ENCODE data around the gene CHD2. TPM values are rescaled to one million over a fixed set of nuclear protein-coding genes. Genes with fewer than 3 reads are reported as not detected.
"Not testable (repeated sequence)": the region's sequence is repeated elsewhere in the genome, so short reads cannot be mapped to it uniquely, and the experiment has no call there.

Gene CHD2
- total RNA-seq, 1 experiment from 2014 or later, result 85.0 TPM

GRCh38 chr15:93058904-93059427 is 158.8 kb downstream of the CHD2 start:
- Mint-ChIP-seq H3K27me3 (ENCODE audit: insufficient read depth, unreplicated experiment) (no peaks in the 10 kb centered on the region), H3K4me1 (ENCODE audit: low read depth, unreplicated experiment) (peaks cover 17% of the 10 kb centered on the region), H3K4me3 (ENCODE audit: unreplicated experiment) (no peak overlapping the region), H3K36me3 (ENCODE audit: insufficient read depth, unreplicated experiment) (no peaks in the 10 kb centered on the region), H3K27ac (ENCODE audit: unreplicated experiment) (no peak overlapping the region), H3K9me3 (ENCODE audit: unreplicated experiment) (no peaks in the 10 kb centered on the region)
- BruUV-seq (replicated peaks), result no TSS peak
- DNase-seq, result no peak
- Histone ChIP-seq H3K4me1 (peaks cover 8% of the 10 kb centered on the region), H3K27me3 (replicated peaks; ENCODE audit: control insufficient read depth, insufficient read depth, low read length) (no peaks in the 10 kb centered on the region), H3K4me3 (ENCODE audit: low read depth, low read length) (no peak overlapping the region), H3K36me3 (ENCODE audit: control insufficient read depth, insufficient read depth, low read length) (no peaks in the 10 kb centered on the region), H3K9me3 (no peaks in the 10 kb centered on the region)
- POLR2A ChIA-PET, result no interaction called here
- no peak for TF ChIP-seq CTCF (IDR thresholded peaks at IDR 0.05; ENCODE audit: insufficient read depth in 1 of 2, low read depth in 1 of 2, low read length in 1 of 2, severe bottlenecking in 1 of 2, unreplicated experiment in 1 of 2)
- intact Hi-C loops (cut with micrococcal nuclease; ENCODE audit: unreplicated experiment), result no loop called here
- CTCF ChIA-PET, result no interaction called here

GRCh38 chr15:93059442-93059841 is 159.3 kb downstream of the CHD2 start:
- no TSS peak for BruUV-seq (replicated peaks)
- POLR2A ChIA-PET, result no interaction called here
- CTCF ChIA-PET, result interaction anchor here (0.6 to 1.2 kb wide), 2 partner anchors 18 to 896 kb away, joined by 3 read pairs; no protein-coding TSS in a partner anchor
- Mint-ChIP-seq H3K36me3 (ENCODE audit: insufficient read depth, unreplicated experiment) (no peaks in the 10 kb centered on the region), H3K4me3 (ENCODE audit: unreplicated experiment) (no peak overlapping the region), H3K9me3 (ENCODE audit: unreplicated experiment) (no peaks in the 10 kb centered on the region), H3K4me1 (ENCODE audit: low read depth, unreplicated experiment) (peaks cover 17% of the 10 kb centered on the region), H3K27ac (ENCODE audit: unreplicated experiment) (no peak overlapping the region), H3K27me3 (ENCODE audit: insufficient read depth, unreplicated experiment) (no peaks in the 10 kb centered on the region)
- H3K27me3 ChIP-seq (replicated peaks; ENCODE audit: control insufficient read depth, insufficient read depth, low read length), result no peaks in the 10 kb centered on the region
- no peaks in the 10 kb centered on the region for H3K9me3 ChIP-seq
- no peak for TF ChIP-seq CTCF (IDR thresholded peaks at IDR 0.05; ENCODE audit: insufficient read depth in 1 of 2, low read depth in 1 of 2, low read length in 1 of 2, severe bottlenecking in 1 of 2, unreplicated experiment in 1 of 2)
- intact Hi-C loops (cut with micrococcal nuclease; ENCODE audit: unreplicated experiment), result no loop called here
- peaks cover 13% of the 10 kb centered on the region for H3K4me1 ChIP-seq
- no peak for DNase-seq
- no peaks in the 10 kb centered on the region; the same call in 1 of the 2 replicates for H3K36me3 ChIP-seq (ENCODE audit: control insufficient read depth, insufficient read depth, low read length)
- no peak overlapping the region for H3K4me3 ChIP-seq (ENCODE audit: low read depth, low read length)

- Histone ChIP-seq H3K9me3 (no peaks in the 10 kb centered on the region), H3K4me3 (ENCODE audit: low read depth, low read length) (no peak overlapping the region), H3K27me3 (replicated peaks; ENCODE audit: control insufficient read depth, insufficient read depth, low read length) (no peaks in the 10 kb centered on the region), H3K4me1 (peaks cover 14% of the 10 kb centered on the region), H3K36me3 (ENCODE audit: control insufficient read depth, insufficient read depth, low read length) (no peaks in the 10 kb centered on the region; the same call in 1 of the 2 replicates)
- DNase-seq, result no peak
- BruUV-seq (replicated peaks), result no TSS peak
- Mint-ChIP-seq H3K27ac (ENCODE audit: unreplicated experiment) (no peak overlapping the region), H3K27me3 (ENCODE audit: insufficient read depth, unreplicated experiment) (no peaks in the 10 kb centered on the region), H3K36me3 (ENCODE audit: insufficient read depth, unreplicated experiment) (no peaks in the 10 kb centered on the region), H3K9me3 (ENCODE audit: unreplicated experiment) (no peaks in the 10 kb centered on the region), H3K4me1 (ENCODE audit: low read depth, unreplicated experiment) (peaks cover 17% of the 10 kb centered on the region), H3K4me3 (ENCODE audit: unreplicated experiment) (no peak overlapping the region)
- intact Hi-C loops (cut with micrococcal nuclease; ENCODE audit: unreplicated experiment), result no loop called here
- POLR2A ChIA-PET, result no interaction called here
- CTCF ChIA-PET, result interaction anchor here (0.6 to 1.2 kb wide), 3 partner anchors 16 to 895 kb away, joined by 3 to 5 read pairs (median 3); no protein-coding TSS in a partner anchor
- no peak for TF ChIP-seq CTCF (IDR thresholded peaks at IDR 0.05; ENCODE audit: insufficient read depth in 1 of 2, low read depth in 1 of 2, low read length in 1 of 2, severe bottlenecking in 1 of 2, unreplicated experiment in 1 of 2)
Observed at GRCh38 chr15:93060336-93061248, 160.5 kb downstream of the CHD2 start.

GRCh38 chr15:93062628-93063261 is 162.6 kb downstream of the CHD2 start:
- H3K9me3 Mint-ChIP-seq (ENCODE audit: unreplicated experiment); CTCF ChIA-PET; intact Hi-C loops (cut with micrococcal nuclease; ENCODE audit: unreplicated experiment); H3K36me3 ChIP-seq (ENCODE audit: control insufficient read depth, insufficient read depth, low read length); H3K36me3 Mint-ChIP-seq (ENCODE audit: insufficient read depth, unreplicated experiment); BruUV-seq (replicated peaks); H3K27me3 Mint-ChIP-seq (ENCODE audit: insufficient read depth, unreplicated experiment); H3K4me3 ChIP-seq (ENCODE audit: low read depth, low read length); POLR2A ChIA-PET; H3K9me3 ChIP-seq; DNase-seq; H3K27me3 ChIP-seq (replicated peaks; ENCODE audit: control insufficient read depth, insufficient read depth, low read length): not testable (repeated sequence)
- H3K4me1 Mint-ChIP-seq (ENCODE audit: low read depth, unreplicated experiment), result peaks cover 17% of the 10 kb centered on the region
- peaks cover 14% of the 10 kb centered on the region for H3K4me1 ChIP-seq
- peak overlapping the region; percentile 14 for H3K4me3 Mint-ChIP-seq (ENCODE audit: unreplicated experiment)
- H3K27ac Mint-ChIP-seq (ENCODE audit: unreplicated experiment), result peak overlapping the region; percentile 73

Data from Caco-2 (cell line).